ENCODE measurements around the gene TAF3. TPM values are rescaled to one million over a fixed set of nuclear protein-coding genes. Genes with fewer than 3 reads are reported as not detected.

TAF3 gene
- total RNA-seq, 1 experiment from 2014 or later: 5.5 TPM

DNA sequence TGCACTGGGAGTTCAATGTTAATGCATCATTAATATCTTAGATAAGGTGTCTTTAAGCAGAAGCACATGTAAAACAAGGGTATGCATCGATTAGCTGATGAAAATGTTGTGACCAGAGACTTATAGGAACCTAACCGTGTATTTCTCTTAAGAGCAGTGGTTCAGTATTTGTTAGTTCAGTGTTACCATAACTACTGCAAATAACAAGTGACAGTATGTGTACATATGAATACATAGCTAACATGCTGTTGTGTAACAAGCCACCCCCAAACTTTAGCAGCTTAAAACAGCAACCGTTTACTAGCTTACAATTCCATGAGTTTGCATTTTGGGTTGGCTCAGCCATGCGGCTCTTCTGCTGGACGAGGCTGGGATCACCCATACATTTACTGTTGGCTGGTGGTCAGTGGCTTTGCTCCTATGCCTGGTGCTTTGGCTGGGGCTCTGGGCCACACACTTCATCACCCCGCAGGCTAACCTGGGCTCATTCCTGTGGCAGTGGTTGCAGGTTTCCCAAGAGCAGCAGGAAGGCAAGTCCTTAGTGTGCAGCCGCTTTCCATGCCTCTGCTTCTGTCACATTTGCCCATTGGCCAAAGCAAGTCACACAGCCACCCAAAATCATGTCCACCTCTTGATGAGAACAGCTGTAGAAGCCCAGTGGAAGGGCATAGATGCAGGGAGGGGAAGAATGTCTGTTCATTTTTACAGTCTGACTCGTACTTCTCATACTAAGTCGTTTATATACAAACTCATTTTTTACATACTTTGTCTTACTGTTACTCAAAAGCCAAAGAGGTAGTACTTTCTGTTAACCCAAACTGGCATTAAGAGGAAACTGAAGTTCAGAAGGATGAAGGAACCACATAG, 132.9 kb downstream of the TAF3 start:
- POLR2A ChIA-PET: no interaction called here
- DNase-seq (ENCODE audit: low read depth, low spot score): no peak
- Histone ChIP-seq H3K9me3 (ENCODE audit: control insufficient read depth, insufficient read depth, low read depth, low read length) (no peaks in the 10 kb centered on the region), H3K27me3 (ENCODE audit: control insufficient read depth, insufficient read depth, low read length) (no peaks in the 10 kb centered on the region), H3K4me1 (ENCODE audit: control insufficient read depth, insufficient read depth, low read length) (no peaks in the 10 kb centered on the region), H3K36me3 (ENCODE audit: control insufficient read depth, insufficient read depth, low read length) (no peaks in the 10 kb centered on the region), H3K4me3 (ENCODE audit: low read depth in 2 of 2, low read length in 2 of 2) (no peak overlapping the region), H3K27ac (ENCODE audit: low read length) (no peak overlapping the region)
- intact Hi-C loops (cut with micrococcal nuclease; ENCODE audit: unreplicated experiment): no loop called here
- in situ Hi-C loops (cut with HindIII; ENCODE audit: low pct_unique_long_range_greater_than_20kb, low sequenced_read_pairs): no loop called here
- CTCF ChIA-PET: no interaction called here
- no TSS peak for BruUV-seq (replicated peaks)
- ATAC-seq: no peak
- TF ChIP-seq, protein P1, sequence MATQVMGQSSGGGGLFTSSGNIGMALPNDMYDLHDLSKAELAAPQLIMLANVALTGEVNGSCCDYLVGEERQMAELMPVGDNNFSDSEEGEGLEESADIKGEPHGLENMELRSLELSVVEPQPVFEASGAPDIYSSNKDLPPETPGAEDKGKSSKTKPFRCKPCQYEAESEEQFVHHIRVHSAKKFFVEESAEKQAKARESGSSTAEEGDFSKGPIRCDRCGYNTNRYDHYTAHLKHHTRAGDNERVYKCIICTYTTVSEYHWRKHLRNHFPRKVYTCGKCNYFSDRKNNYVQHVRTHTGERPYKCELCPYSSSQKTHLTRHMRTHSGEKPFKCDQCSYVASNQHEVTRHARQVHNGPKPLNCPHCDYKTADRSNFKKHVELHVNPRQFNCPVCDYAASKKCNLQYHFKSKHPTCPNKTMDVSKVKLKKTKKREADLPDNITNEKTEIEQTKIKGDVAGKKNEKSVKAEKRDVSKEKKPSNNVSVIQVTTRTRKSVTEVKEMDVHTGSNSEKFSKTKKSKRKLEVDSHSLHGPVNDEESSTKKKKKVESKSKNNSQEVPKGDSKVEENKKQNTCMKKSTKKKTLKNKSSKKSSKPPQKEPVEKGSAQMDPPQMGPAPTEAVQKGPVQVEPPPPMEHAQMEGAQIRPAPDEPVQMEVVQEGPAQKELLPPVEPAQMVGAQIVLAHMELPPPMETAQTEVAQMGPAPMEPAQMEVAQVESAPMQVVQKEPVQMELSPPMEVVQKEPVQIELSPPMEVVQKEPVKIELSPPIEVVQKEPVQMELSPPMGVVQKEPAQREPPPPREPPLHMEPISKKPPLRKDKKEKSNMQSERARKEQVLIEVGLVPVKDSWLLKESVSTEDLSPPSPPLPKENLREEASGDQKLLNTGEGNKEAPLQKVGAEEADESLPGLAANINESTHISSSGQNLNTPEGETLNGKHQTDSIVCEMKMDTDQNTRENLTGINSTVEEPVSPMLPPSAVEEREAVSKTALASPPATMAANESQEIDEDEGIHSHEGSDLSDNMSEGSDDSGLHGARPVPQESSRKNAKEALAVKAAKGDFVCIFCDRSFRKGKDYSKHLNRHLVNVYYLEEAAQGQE (IDR thresholded peaks at IDR 0.05; ENCODE audit: insufficient read depth in 1 of 2, low read depth in 2 of 2, low read length in 1 of 2): no peak
- TF ChIP-seq POLR2AphosphoS5 (IDR thresholded peaks at IDR 0.05; ENCODE audit: low read depth, low read length) (no peak), TCF7L2 (IDR thresholded peaks at IDR 0.05; ENCODE audit: low read depth, low read length) (no peak), SIN3A (IDR thresholded peaks at IDR 0.05; ENCODE audit: borderline replicate concordance, insufficient read depth, low read depth, low read length) (no peak)
- TF ChIP-seq, protein P2, sequence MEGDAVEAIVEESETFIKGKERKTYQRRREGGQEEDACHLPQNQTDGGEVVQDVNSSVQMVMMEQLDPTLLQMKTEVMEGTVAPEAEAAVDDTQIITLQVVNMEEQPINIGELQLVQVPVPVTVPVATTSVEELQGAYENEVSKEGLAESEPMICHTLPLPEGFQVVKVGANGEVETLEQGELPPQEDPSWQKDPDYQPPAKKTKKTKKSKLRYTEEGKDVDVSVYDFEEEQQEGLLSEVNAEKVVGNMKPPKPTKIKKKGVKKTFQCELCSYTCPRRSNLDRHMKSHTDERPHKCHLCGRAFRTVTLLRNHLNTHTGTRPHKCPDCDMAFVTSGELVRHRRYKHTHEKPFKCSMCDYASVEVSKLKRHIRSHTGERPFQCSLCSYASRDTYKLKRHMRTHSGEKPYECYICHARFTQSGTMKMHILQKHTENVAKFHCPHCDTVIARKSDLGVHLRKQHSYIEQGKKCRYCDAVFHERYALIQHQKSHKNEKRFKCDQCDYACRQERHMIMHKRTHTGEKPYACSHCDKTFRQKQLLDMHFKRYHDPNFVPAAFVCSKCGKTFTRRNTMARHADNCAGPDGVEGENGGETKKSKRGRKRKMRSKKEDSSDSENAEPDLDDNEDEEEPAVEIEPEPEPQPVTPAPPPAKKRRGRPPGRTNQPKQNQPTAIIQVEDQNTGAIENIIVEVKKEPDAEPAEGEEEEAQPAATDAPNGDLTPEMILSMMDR (IDR thresholded peaks at IDR 0.05): no peak

DNA sequence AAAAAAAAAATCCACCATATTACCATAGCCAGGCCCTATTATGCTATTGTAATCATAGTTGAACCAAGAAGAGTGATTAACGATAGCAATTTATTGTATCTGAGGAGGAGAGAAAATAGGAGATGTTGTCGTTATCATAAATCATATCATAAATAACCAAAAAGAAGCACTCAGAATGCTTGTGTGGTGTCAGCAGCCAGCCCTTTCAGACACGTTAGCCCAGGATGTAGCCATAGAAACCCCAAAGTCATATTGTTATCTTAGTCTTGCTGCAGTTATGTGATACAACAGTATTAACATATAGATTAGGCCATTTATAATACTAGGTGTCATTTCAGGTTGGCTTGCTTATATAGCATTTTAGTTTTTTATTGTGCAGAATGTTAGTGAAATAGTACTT, 134.0 kb downstream of the TAF3 start:
- no peak overlapping the region for H3K4me3 ChIP-seq (ENCODE audit: low read depth in 2 of 2, low read length in 2 of 2)
- no peak for DNase-seq (ENCODE audit: low read depth, low spot score)
- in situ Hi-C loops (cut with HindIII; ENCODE audit: low pct_unique_long_range_greater_than_20kb, low sequenced_read_pairs) (no loop called here), intact Hi-C loops (cut with micrococcal nuclease; ENCODE audit: unreplicated experiment) (no loop called here)
- H3K36me3 ChIP-seq (ENCODE audit: control insufficient read depth, insufficient read depth, low read length): no peaks in the 10 kb centered on the region
- no peak overlapping the region for H3K27ac ChIP-seq (ENCODE audit: low read length)
- no peaks in the 10 kb centered on the region for H3K4me1 ChIP-seq (ENCODE audit: control insufficient read depth, insufficient read depth, low read length)
- TF ChIP-seq, protein P2 (IDR thresholded peaks at IDR 0.05): no peak
- no peak for TF ChIP-seq POLR2AphosphoS5 (IDR thresholded peaks at IDR 0.05; ENCODE audit: low read depth, low read length)
- no peak for TF ChIP-seq SIN3A (IDR thresholded peaks at IDR 0.05; ENCODE audit: borderline replicate concordance, insufficient read depth, low read depth, low read length)
- H3K27me3 ChIP-seq (ENCODE audit: control insufficient read depth, insufficient read depth, low read length): no peaks in the 10 kb centered on the region
- ChIA-PET POLR2A (no interaction called here), CTCF (no interaction called here)
- no peak for ATAC-seq
- no TSS peak for BruUV-seq (replicated peaks)
- H3K9me3 ChIP-seq (ENCODE audit: control insufficient read depth, insufficient read depth, low read depth, low read length): no peaks in the 10 kb centered on the region

Data from Panc1 (cell line).